Lung (tissue), 12 donors: ENCODE results near the gene DPP3. TPM values are rescaled to one million over a fixed set of nuclear protein-coding genes. Genes with fewer than 3 reads are reported as not detected.

ENCODE experiments used
- ATAC-seq: fragments of 200-7000 bp; cut with Tn5 transposase; one replicate; pipeline ENCODE4 v1.9.1; 2020; ENCODE audit warnings: moderate number of reproducible peaks; ENCODE audit not compliant: insufficient read depth, low FRiP score
- DNase-seq, 3 donors: peaks; one replicate each; pipeline ENCODE4 v3.0.0-alpha.2; 2013 to 2017
- H3K27ac ChIP-seq, 2 donors: one replicate each; pipeline ENCODE4 v1.5.1; 2013; ENCODE audit warnings: mild to moderate bottlenecking in 2 of 2, moderate library complexity in 2 of 2, control low read depth in 1 of 2, inconsistent platforms in 1 of 2, low read depth in 1 of 2, low read length in 1 of 2
- H3K27me3 ChIP-seq, 3 donors: one replicate each; pipeline ENCODE4 v1.5.1; 2013; ENCODE audit warnings: low read length in 2 of 3; ENCODE audit not compliant: control insufficient read depth in 3 of 3, insufficient read depth in 3 of 3
- H3K36me3 ChIP-seq, 4 donors: one replicate each; pipeline ENCODE4 v1.5.1; 2013; ENCODE audit warnings: low read length in 4 of 4, mild to moderate bottlenecking in 1 of 4, moderate library complexity in 1 of 4; ENCODE audit not compliant: control insufficient read depth in 4 of 4, insufficient read depth in 4 of 4
- H3K4me1 ChIP-seq, 5 donors: one replicate each; pipeline ENCODE4 v1.5.1; 2013; ENCODE audit warnings: low read length in 5 of 5, mild to moderate bottlenecking in 2 of 5, moderate library complexity in 1 of 5; ENCODE audit not compliant: control insufficient read depth in 5 of 5, insufficient read depth in 5 of 5
- H3K4me3 ChIP-seq: one replicate; pipeline ENCODE4 v1.5.1; 2013; ENCODE audit warnings: mild to moderate bottlenecking, control low read depth, moderate library complexity
- H3K9ac ChIP-seq, 2 donors: one replicate each; pipeline ENCODE4 v1.5.1; 2013; ENCODE audit warnings: low read length in 2 of 2, control low read depth in 1 of 2; ENCODE audit not compliant: insufficient read depth in 1 of 2
- H3K9me3 ChIP-seq, 4 donors: one replicate each; pipeline ENCODE4 v1.5.1; 2013; ENCODE audit warnings: low read length in 3 of 4, mild to moderate bottlenecking in 1 of 4, moderate library complexity in 1 of 4; ENCODE audit not compliant: control insufficient read depth in 4 of 4, insufficient read depth in 3 of 4
- WGBS, 2 donors: extraction: QIAGEN DNeasy Blood & Tissue Kit; methylation state at CpG; one replicate each; pipeline ENCODE4 v1.1.7; 2013; 5-methylcytosine and 5-hydroxymethylcytosine counted together
- polyA plus RNA-seq, 2 donors: library from polyadenylated mRNA; stranded (reverse); fragments of 200-250 nt; gene quantifications; one replicate each; pipeline ENCODE4 v1.2.1, GENCODE V29; 2013
- total RNA-seq, 2 donors: library from RNA; depleted of rRNA in 1 of 2; stranded (reverse); fragments of >200 nt in 1 of 2; gene quantifications; one replicate each; pipeline ENCODE4 v1.2.1, GENCODE V29; 2014 to 2021
- TF ChIP-seq, protein P1 (sequence below): IDR thresholded peaks from 2 replicates; pipeline ENCODE4 v1.5.1; 2012; ENCODE audit warnings: mild to moderate bottlenecking; ENCODE audit errors: control extremely low read depth, extremely low read depth
- donor health status: control.
- donor health status: control.
- donor health status: Bipolar disorder and iron deficiency.
- donor health status: healthy.
- donor health status: DM: yes; HTN: yes; CAD: no.

Gene DPP3
- total and polyA plus RNA-seq, 4 donors, result 25.4 to 76.3 (median 44.7) TPM

DNA sequence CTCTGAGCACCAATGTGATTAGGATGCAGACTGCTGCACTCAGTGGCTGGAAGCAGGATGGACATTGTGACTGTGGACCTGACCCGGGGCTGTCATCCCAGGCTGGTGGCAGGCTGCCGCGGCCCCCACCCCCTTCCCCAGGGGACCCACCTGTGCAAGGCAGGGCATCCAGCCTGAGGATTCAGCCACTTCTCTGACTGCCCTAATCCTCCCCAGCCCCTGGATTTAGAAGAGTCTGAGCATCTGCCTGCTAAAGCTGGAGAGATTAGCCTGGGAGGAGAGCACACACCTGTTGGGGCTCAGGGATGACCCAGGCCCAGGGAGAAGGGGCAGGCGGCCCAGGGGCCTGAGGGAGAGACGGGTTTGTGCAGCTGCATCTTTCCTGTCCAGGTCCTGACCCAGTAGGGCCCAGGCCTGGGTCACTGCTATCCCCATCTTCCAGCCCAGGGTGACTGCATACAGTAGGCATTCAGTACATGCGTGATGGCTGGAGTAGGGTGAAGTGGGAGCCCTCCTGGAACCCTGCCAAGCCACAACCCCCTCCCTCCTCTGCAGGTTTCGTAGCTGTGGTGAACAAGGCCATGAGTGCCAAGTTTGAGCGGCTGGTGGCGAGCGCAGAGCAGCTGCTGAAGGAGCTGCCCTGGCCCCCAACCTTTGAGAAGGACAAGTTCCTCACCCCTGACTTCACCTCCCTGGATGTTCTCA is 12.1 kb downstream of the DPP3 start:
- H3K4me1 ChIP-seq, result no peaks in the 10 kb centered on the region
- H3K36me3 ChIP-seq, result peaks cover 0 to 52% (median 4%) of the 10 kb centered on the region in 4 donors
- H3K27me3 ChIP-seq, result no peaks in the 10 kb centered on the region
- H3K9me3 ChIP-seq, result no peaks in the 10 kb centered on the region
- H3K27ac ChIP-seq, result no peak overlapping the region
- DNase-seq (no peak), ATAC-seq (no peak)
- TF ChIP-seq, protein P1, sequence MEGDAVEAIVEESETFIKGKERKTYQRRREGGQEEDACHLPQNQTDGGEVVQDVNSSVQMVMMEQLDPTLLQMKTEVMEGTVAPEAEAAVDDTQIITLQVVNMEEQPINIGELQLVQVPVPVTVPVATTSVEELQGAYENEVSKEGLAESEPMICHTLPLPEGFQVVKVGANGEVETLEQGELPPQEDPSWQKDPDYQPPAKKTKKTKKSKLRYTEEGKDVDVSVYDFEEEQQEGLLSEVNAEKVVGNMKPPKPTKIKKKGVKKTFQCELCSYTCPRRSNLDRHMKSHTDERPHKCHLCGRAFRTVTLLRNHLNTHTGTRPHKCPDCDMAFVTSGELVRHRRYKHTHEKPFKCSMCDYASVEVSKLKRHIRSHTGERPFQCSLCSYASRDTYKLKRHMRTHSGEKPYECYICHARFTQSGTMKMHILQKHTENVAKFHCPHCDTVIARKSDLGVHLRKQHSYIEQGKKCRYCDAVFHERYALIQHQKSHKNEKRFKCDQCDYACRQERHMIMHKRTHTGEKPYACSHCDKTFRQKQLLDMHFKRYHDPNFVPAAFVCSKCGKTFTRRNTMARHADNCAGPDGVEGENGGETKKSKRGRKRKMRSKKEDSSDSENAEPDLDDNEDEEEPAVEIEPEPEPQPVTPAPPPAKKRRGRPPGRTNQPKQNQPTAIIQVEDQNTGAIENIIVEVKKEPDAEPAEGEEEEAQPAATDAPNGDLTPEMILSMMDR, result no peak
- 86 to 87% methylated on average over 10 of the region's 10 CpGs for WGBS, 2 donors
- no peak overlapping the region for H3K4me3 ChIP-seq
- H3K9ac ChIP-seq, result no peak overlapping the region

DNA sequence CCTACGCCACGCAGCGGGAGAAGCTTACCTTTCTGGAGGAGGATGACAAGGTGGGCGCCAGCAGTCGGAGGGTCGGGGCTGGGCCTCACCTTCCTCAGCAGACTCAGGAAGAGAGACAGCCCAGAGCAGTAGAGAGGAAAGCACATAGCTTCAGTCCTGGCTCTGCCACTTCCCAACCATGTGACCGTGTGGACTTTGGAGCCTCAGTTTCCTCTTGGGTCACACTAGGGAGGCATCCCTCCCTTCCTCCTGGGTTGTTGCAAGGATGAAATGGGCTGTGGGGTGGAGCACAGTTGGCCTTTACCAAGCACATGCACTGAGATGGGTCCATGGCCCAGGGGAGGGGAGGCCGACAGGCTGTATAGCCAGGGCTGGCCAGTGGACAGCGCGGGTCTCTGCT is 12.9 kb downstream of the DPP3 start:
- 95 to 98% methylated on average over 10 of the region's 10 CpGs for WGBS, 2 donors
- no peak overlapping the region for H3K9ac ChIP-seq
- H3K27ac ChIP-seq, result no peak overlapping the region
- TF ChIP-seq, protein P1, result no peak
- DNase-seq, result no peak
- no peaks in the 10 kb centered on the region for H3K9me3 ChIP-seq
- H3K4me1 ChIP-seq, result no peaks in the 10 kb centered on the region
- H3K27me3 ChIP-seq, result no peaks in the 10 kb centered on the region
- no peak overlapping the region for H3K4me3 ChIP-seq
- ATAC-seq, result no peak
- H3K36me3 ChIP-seq, result peaks cover 0 to 44% (median 4%) of the 10 kb centered on the region in 4 donors

DNA sequence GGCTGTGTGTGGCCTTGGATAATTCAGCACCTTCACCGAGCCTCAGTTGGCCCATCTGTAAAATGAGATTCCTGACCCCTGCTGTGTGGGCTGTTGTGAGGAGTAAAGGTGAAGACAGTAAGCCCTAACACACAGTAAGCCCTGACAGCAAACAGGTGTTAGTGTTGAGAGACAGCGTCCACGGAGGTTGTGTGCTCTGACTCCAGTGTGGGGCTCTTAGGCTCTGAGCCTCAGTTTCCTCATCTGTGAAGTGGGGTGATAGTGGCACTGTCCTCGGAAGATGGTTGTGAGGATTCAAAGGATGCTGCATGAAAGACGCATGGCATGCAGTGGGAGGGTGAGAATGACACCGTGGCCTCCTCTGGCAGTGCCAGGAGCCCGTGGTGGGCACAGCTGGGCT is 14.2 kb downstream of the DPP3 start:
- DNase-seq, result no peak

More for the DNA sequence above, 14.2 kb downstream of the DPP3 start:
- no peaks in the 10 kb centered on the region for H3K4me1 ChIP-seq
- H3K27ac ChIP-seq, result no peak overlapping the region
- H3K4me3 ChIP-seq, result no peak overlapping the region
- ATAC-seq, result no peak
- 95 to 98% methylated on average over 7 of the region's 7 CpGs for WGBS, 2 donors
- H3K9ac ChIP-seq, result no peak overlapping the region
- TF ChIP-seq, protein P1, result no peak
- H3K36me3 ChIP-seq, result peaks cover 0 to 40% (median 1%) of the 10 kb centered on the region in 4 donors
- H3K9me3 ChIP-seq, result no peaks in the 10 kb centered on the region
- H3K27me3 ChIP-seq, result no peaks in the 10 kb centered on the region
